Measurements from ENCODE around the gene RAB11FIP4.

Gene RAB11FIP4

GRCh38 chr17:31552568-31552967 is 161.1 kb downstream of the RAB11FIP4 start:
- DNase-seq, result no peak

- no peak for DNase-seq
These were observed 162.0 kb downstream of the RAB11FIP4 start for GRCh38 chr17:31553506-31553905.

GRCh38 chr17:31554930-31555329 is 163.5 kb downstream of the RAB11FIP4 start:
- no peak for DNase-seq

GRCh38 chr17:31556969-31557645 is 165.6 kb downstream of the RAB11FIP4 start:
- no peak for DNase-seq

GRCh38 chr17:31558748-31559583 is 167.5 kb downstream of the RAB11FIP4 start:
- DNase-seq, result peak; percentile 24

GRCh38 chr17:31559584-31560501 is 168.4 kb downstream of the RAB11FIP4 start:
- no peak for DNase-seq

- no peak for DNase-seq
These were observed 169.3 kb downstream of the RAB11FIP4 start for GRCh38 chr17:31560616-31561235.

GRCh38 chr17:31561469-31562375 is 170.2 kb downstream of the RAB11FIP4 start:
- no peak for DNase-seq

- no peak for DNase-seq
These were observed 170.9 kb downstream of the RAB11FIP4 start for GRCh38 chr17:31562376-31562840.

GRCh38 chr17:31564291-31564690 is 172.8 kb downstream of the RAB11FIP4 start:
- DNase-seq, result no peak

GRCh38 chr17:31564883-31565301 is 173.4 kb downstream of the RAB11FIP4 start:
- DNase-seq, result no peak

- DNase-seq, result no peak
These were observed 174.2 kb downstream of the RAB11FIP4 start for GRCh38 chr17:31565652-31566051.

- DNase-seq, result no peak
These were observed 174.9 kb downstream of the RAB11FIP4 start for GRCh38 chr17:31566247-31566991.

GRCh38 chr17:31566992-31567373 is 175.5 kb downstream of the RAB11FIP4 start:
- no peak for DNase-seq

- DNase-seq, result no peak
These were observed 176.6 kb downstream of the RAB11FIP4 start for GRCh38 chr17:31568121-31568520.

- DNase-seq, result no peak
These were observed 177.1 kb downstream of the RAB11FIP4 start for GRCh38 chr17:31568539-31568938.

GRCh38 chr17:31570231-31570630 is 178.8 kb downstream of the RAB11FIP4 start:
- DNase-seq, result no peak

GRCh38 chr17:31570951-31571892 is 179.7 kb downstream of the RAB11FIP4 start:
- DNase-seq, result no peak

- no peak for DNase-seq
These were observed 180.9 kb downstream of the RAB11FIP4 start for GRCh38 chr17:31572341-31572740.

- DNase-seq, result no peak
These were observed 181.6 kb downstream of the RAB11FIP4 start for GRCh38 chr17:31573047-31573446.

Data from DMS79 (cell line).